ENCODE results near the gene LRPAP1.

- no peak for TF ChIP-seq CTCF (IDR thresholded peaks at IDR 0.05)
- TF ChIP-seq POLR2A (IDR thresholded peaks at IDR 0.05), result no peak
- no peak for TF ChIP-seq POLR2AphosphoS5 (IDR thresholded peaks at IDR 0.05; ENCODE audit: insufficient read depth in 1 of 2, low read depth in 1 of 2)
Measured at GRCh38 chr4:3505231-3505630, 27.0 kb downstream of the LRPAP1 start.

All from vagina (tissue), 2 donors.